Kidney glomerular epithelial cell (primary cell): ENCODE data around the gene SUPT3H.
"Not testable (repeated sequence)": the region's sequence is repeated elsewhere in the genome, so short reads cannot be mapped to it uniquely, and the experiment has no call there.

ENCODE experiments used
- DNase-seq: peaks from one replicate; lab custom pipeline; 2025; lab: John Stamatoyannopoulos, UW

SUPT3H gene

GRCh38 chr6:45184040-45184439 lies 193.7 kb downstream of the SUPT3H start:
- no peak for DNase-seq

DNA sequence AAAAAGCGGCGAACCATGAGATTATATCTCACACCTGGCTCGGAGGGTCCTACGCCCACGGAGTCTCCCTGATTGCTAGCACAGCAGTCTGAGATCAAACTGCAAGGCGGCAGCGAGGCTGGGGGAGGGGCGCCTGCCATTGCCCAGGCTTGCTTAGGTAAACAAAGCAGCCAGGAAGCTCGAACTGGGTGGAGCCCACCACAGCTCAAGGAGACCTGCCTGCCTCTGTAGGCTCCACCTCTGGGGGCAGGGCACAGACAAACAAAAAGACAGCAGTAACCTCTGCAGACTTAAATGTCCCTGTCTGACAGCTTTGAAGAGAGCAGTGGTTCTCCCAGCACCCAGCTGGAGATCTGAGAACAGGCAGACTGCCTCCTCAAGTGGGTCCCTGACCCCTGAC lies 201.4 kb downstream of the SUPT3H start:
- not testable (repeated sequence) for DNase-seq

DNA sequence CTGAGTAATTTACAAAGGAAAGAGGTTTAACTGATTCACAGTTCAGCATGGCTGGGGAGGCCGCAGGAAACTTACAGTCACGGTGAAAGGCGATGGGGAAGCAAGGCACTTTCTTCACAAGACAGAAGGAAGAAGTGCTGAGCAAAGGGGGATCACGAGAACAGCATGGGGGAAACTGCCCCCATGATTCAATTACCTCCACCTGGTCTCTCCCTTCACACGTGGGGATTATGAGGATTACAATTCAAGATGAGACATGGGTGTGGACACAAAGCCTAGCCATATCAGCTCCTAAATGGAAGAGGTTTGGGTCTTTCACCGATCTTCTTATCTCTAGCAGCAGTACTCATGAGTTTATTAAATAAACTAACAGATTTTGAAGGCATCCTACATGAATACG lies 202.5 kb downstream of the SUPT3H start:
- no peak for DNase-seq

DNA sequence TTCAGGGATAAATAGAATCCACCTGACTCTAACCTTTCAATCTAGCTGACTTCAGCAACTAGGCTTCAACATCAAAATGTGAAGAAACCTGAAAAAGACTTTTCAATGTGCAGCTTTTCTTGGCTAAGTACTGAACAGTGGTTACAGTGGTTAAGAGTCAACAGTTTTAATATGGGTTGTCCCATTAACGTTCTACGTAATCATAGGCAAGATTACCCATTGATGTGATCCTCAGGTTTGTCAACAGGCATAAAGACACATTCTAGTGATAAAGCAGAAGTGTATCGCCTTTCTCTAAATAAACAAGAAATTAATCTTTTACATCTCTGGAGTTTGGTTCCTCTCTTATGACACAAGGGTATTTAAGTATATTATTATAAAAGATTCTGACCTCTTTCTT lies 203.7 kb downstream of the SUPT3H start:
- DNase-seq, result no peak

DNA sequence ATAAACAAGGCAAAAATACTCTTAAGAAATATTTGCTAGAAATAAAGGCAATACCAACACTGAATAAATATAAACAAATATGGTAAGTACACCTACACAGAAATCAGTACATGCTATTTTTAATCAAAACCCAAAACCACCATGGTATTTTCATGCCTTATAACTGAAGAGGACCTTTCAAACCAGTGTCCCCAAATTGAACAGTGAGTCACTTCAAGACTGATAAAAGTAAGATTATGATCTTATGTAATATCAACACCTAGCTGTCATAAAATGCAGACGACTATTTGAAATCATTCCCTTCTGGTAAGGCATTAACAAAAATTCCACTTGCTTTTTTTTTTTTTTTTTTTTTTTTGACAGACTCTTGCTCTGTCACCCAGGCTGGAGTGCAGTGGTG lies 206.4 kb downstream of the SUPT3H start:
- no peak for DNase-seq

DNA sequence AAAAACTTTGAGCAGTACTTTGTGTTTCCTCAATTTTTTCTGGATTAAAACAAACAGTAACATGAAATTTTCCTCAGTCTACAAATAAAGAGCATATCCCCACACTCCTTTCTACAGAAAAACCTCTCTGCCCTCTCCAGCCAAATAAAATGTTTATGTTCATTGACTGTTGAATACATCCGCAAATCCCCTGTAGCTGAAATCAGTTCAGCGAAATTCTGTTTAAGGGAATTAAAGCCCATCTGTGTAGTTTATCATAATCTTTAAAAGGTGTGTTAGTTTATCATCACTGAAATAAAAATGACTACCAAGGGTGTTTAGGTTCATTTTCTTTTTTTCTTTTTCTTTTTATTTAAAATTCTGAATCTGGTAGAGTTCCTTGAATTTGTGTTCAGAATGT lies 207.4 kb downstream of the SUPT3H start:
- DNase-seq, result no peak

- no peak for DNase-seq
Observed at GRCh38 chr6:45169815-45170214, 207.9 kb downstream of the SUPT3H start.

- DNase-seq, result peak; percentile 2
Observed at GRCh38 chr6:45163952-45164766, 213.6 kb downstream of the SUPT3H start.

- no peak for DNase-seq
Observed at GRCh38 chr6:45160305-45160704, 217.4 kb downstream of the SUPT3H start.

- DNase-seq, result no peak
Observed at GRCh38 chr6:45156075-45156474, 221.7 kb downstream of the SUPT3H start.

GRCh38 chr6:45155341-45155894 lies 222.3 kb downstream of the SUPT3H start:
- DNase-seq, result no peak

GRCh38 chr6:45154679-45155078 lies 223.1 kb downstream of the SUPT3H start:
- DNase-seq, result no peak

- no peak for DNase-seq
Observed at GRCh38 chr6:45148711-45149341, 228.9 kb downstream of the SUPT3H start.

DNA sequence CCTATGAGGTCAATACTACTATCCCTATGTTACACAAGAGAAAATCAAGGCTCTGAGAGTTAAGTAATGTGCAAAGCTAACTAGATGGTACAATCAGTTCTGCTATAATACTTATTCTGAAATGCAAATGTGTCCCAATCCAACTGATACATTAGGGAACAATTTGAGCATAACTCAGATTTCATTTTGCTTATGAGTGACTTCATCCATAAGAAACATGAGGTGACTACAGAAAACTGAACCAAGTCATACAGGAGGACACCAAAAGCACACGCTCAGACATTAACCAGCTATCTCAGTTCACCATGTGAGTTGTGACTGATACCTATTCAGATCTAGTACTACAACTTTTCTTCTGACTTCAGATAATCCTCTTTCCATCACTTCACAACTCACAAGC lies 229.5 kb downstream of the SUPT3H start:
- DNase-seq, result no peak

DNA sequence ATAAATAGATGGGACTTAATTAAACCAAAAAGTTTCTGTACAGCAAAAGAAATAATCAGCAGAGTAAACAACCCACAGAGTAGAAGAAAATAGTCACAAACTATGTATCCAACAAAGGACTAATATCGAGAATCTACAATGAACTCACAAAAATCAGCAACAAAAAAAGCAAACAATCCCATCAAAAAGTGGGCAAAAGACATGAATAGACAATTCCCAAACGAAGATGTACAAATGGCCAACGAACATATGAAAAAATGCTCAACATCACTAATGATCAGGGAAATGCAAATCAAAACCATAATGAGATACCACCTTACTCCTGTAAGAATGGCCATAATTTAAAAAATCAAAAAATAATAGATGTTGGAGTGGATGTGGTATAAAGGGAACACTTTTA lies 232.1 kb downstream of the SUPT3H start:
- not testable (repeated sequence) for DNase-seq

GRCh38 chr6:45138765-45139164 lies 239.0 kb downstream of the SUPT3H start:
- no peak for DNase-seq

DNA sequence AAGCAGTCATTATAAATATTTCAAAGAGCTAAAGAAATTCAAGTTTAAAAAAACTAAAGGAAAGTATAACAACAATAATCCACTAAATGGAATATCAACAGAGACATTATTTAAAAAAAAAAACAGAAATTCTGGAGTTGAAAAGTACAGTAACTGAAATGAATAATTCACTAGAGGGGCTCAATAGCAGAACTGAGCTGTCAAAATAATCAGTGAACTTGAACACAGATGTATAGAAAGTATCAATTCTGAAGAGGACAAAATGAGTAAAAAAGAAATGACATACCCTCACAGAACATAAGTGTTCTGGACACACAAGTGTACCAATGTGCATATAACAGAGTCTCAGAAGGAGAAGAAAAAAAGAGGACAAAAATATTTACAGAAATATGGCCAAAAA lies 241.2 kb downstream of the SUPT3H start:
- DNase-seq, result no peak

GRCh38 chr6:45132658-45133294 lies 245.0 kb downstream of the SUPT3H start:
- DNase-seq, result no peak

DNA sequence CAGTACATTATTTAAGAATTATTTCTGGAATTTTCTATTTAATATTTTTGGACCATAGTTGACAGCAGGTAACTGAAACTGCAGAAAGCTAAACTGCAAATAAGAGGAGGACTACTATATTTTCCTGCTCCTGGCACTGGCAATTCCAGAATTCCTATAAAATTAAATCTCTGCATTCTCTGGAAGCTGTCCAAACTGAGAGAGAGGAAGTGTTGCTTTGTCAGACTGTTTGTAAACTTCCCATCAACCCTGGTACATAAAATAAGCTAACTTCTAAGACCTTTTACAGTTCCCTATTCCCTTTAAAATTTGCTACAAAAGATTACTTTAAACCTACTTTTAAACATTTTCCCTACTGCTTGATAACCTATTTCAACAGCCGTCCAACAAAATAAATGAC lies 245.7 kb downstream of the SUPT3H start:
- DNase-seq, result no peak

DNA sequence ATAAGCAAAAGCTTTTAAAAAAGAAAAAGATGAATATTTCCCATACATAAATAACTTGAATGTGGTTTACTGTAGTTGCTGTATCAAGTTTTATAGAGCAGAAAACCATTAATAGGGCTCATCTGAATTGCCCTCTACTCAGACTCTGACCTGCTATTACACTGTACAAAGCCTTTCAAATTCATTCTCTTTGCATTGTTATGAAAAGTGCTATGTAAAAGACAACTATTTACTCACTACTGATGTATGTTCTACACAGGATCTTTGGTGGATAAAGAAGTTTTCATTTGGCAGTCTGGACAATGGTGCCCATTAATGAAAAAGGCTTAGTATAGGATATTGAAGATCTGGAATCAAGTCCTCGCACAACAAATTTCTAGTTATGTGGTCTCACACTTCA lies 248.7 kb downstream of the SUPT3H start:
- no peak for DNase-seq

- no peak for DNase-seq
Observed at GRCh38 chr6:45127185-45127584, 250.5 kb downstream of the SUPT3H start.

DNA sequence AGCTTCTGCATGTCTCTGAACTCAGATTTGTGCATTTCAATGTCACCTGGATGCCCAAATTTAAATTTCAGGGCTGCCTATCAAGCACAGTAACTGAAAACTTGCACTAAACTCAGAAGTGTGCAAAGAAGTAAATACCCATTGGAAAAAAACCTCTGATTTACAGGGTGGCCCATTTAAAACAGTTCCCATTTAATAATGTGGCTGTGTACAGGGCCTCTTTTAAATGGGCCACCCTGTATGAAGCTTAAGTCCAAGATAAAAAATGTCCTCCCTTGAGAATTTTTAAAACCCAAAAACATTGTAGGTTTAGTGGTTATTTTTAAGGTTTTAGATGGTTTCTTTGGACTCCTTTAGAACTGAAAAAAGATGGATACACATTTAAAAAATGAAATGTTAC lies 251.7 kb downstream of the SUPT3H start:
- no peak for DNase-seq

DNA sequence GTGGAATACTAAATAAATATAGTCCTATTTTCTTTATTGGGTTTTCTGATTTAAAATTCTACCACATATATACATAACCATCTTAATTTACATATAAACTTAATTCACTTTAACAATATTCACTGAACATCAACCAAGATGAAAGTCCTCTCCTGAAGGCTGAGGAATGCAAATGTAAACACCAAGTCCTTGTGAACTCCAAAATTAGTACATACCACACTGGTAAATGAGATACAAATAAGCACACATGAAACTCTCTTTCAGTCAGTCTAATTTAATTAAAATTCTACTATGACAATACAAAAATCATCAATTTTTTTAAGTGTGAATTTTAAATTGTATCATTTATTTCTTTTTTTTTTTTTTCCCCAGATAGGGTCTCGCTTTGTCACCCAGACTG lies 254.7 kb downstream of the SUPT3H start:
- DNase-seq, result no peak
